Panc1 (cell line): ENCODE results near the gene ACIN1.

Experiments
- POLR2AphosphoS5 ChIP-seq: IDR thresholded peaks from 2 replicates; pipeline ENCODE4 v1.6.1; 2012; ENCODE audit warnings: mild to moderate bottlenecking, low read depth, low read length, moderate library complexity
- SIN3A ChIP-seq: IDR thresholded peaks from 2 replicates; pipeline ENCODE4 v1.6.1; 2012; ENCODE audit warnings: low read depth, mild to moderate bottlenecking, low read length, moderate library complexity, borderline replicate concordance; ENCODE audit not compliant: insufficient read depth
- TF ChIP-seq, protein P1 (sequence below): fragments of 450-650 bp; IDR thresholded peaks from 2 replicates; pipeline ENCODE4 v1.5.1; 2017; ENCODE audit warnings: mild to moderate bottlenecking

DNA sequence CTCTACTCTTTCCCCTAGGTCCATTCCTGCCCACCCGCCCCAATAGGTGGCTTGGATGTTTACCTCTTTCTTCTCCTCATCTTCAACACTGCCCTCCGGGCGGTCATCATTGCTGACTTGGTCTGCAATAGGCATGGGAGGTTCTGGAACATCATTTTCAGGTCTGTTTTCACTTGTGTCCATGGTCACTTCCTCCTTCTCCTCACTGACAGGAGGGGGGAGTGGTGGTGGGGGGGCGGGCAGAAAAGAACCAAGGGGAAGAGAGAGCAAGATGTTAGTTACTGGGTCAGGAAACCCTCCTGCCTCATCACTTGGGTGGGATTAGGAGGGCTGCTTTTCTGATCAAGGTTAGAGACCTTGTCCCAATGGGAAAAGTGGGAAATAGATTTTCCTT is 25.5 kb downstream of the ACIN1 start:
- no peak for TF ChIP-seq POLR2AphosphoS5
- TF ChIP-seq, protein P1, sequence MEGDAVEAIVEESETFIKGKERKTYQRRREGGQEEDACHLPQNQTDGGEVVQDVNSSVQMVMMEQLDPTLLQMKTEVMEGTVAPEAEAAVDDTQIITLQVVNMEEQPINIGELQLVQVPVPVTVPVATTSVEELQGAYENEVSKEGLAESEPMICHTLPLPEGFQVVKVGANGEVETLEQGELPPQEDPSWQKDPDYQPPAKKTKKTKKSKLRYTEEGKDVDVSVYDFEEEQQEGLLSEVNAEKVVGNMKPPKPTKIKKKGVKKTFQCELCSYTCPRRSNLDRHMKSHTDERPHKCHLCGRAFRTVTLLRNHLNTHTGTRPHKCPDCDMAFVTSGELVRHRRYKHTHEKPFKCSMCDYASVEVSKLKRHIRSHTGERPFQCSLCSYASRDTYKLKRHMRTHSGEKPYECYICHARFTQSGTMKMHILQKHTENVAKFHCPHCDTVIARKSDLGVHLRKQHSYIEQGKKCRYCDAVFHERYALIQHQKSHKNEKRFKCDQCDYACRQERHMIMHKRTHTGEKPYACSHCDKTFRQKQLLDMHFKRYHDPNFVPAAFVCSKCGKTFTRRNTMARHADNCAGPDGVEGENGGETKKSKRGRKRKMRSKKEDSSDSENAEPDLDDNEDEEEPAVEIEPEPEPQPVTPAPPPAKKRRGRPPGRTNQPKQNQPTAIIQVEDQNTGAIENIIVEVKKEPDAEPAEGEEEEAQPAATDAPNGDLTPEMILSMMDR: no peak
- TF ChIP-seq SIN3A: no peak
